HepG2 (cell line): ENCODE measurements around the gene GALNT17.
A peak's percentile ranks its signal among the peaks of the same experiment; 100 is the strongest.

ENCODE experiments used
- CBX2 ChIP-seq, 2 experiments: fragments of 200-600 bp in 1 of 2; sonication (generic); formaldehyde crosslinking in 1 of 2; IDR thresholded peaks; 2 replicates each; pipeline versions ENCODE4 v1.7.0 to v1.8.1; 2018 to 2022; ENCODE audit warnings: low read depth in 2 of 2, low read length in 1 of 2, mild to moderate bottlenecking in 1 of 2, missing genetic modification reagents in 1 of 2
- CREB1 ChIP-seq, 2 experiments: fragments of 450-650 bp in 1 of 2; IDR thresholded peaks; 2 replicates each; pipeline ENCODE4 v1.6.1; 2016 to 2017; ENCODE audit warnings: control low read depth in 1 of 2, mild to moderate bottlenecking in 1 of 2, missing compliant biosample characterization in 1 of 2, missing genetic modification characterization in 1 of 2
- SNRNP70 ChIP-seq: fragments of 200-400 bp; formaldehyde crosslinking; IDR thresholded peaks from 2 replicates; pipeline ENCODE4 v1.6.1; 2017; ENCODE audit warnings: mild to moderate bottlenecking, low read depth, low read length, moderate library complexity
- SP2 ChIP-seq: sonication (generic); formaldehyde crosslinking; IDR thresholded peaks from 2 replicates; pipeline ENCODE4 v1.5.1; 2020; ENCODE audit warnings: mild to moderate bottlenecking, missing genetic modification reagents
- TRIM24 ChIP-seq: sonication (generic); formaldehyde crosslinking; IDR thresholded peaks from 2 replicates; pipeline ENCODE4 v1.8.0; 2022; ENCODE audit warnings: mild to moderate bottlenecking, missing genetic modification reagents
- ZFP36 ChIP-seq: fragments of 150-350 bp; IDR thresholded peaks from 2 replicates; pipeline ENCODE4 v1.6.1; 2018; ENCODE audit warnings: borderline replicate concordance, low read length, low read depth; ENCODE audit not compliant: partially characterized antibody
- ZKSCAN1 ChIP-seq: fragments of 150-350 bp; IDR thresholded peaks from 2 replicates; pipeline ENCODE4 v1.6.1; 2014; ENCODE audit warnings: low read length
- ZNF10 ChIP-seq: sonication (generic); formaldehyde crosslinking; IDR thresholded peaks from 2 replicates; pipeline ENCODE4 v1.4.0; 2020; ENCODE audit warnings: mild to moderate bottlenecking, low read depth, missing genetic modification reagents, borderline replicate concordance

- TF ChIP-seq ZKSCAN1 (no peak), SNRNP70 (no peak), CREB1 (IDR thresholded peaks at IDR 0.05) (no peak), CREB1 (CRISPR knock-in tag; IDR thresholded peaks at IDR 0.05) (no peak), SP2 (CRISPR knock-in tag) (no peak), TRIM24 (no peak), ZNF10 (CRISPR knock-in tag) (no peak), CBX2 (IDR thresholded peaks at IDR 0.05; ENCODE audit: low read depth, low read length) (no peak), CBX2 (CRISPR knock-in tag; IDR thresholded peaks at IDR 0.05; ENCODE audit: low read depth) (no peak), ZFP36 (peak; percentile 65)
Observed at GRCh38 chr7:71752171-71752935, 620.4 kb downstream of the GALNT17 start.
